ENCODE results near the gene SLC30A2. TPM values are rescaled to one million over a fixed set of nuclear protein-coding genes. Genes with fewer than 3 reads are reported as not detected.
"Not testable (repeated sequence)": the region's sequence is repeated elsewhere in the genome, so short reads cannot be mapped to it uniquely, and the experiment has no call there.

The SLC30A2 gene
- total RNA-seq, 1 experiment from 2014 or later, result 0.35 TPM

DNA sequence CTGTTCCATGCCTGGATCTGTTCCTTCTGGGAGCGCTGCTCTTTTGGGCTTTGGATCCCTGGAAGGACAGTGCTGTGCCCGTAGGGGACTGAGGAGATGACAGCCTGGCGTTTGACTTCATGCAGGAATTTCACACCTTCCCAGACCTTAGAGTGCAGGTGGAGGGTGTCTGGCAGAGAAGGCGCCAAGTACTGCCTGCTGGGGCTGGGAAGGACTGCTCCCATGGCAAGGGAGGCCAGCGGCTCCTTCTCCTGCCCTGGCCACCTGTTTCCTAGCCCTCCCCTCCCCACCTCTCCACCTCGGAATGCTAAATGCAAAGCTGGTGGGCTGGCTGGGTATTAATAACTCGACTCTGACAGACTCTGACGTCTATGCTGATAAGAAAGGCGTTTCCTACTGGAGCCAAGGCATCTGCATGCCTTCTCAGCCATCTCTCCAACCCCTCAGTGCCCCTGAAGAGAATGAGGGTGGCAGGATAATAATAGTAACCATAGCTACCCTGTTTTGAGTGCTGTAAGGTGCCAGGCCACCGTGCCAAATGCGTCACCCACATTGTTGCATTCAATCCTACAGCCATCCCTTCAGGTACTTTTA is 48.3 kb upstream of the SLC30A2 start:
- Histone ChIP-seq H4K8ac (replicated peaks; ENCODE audit: insufficient read length, low read depth, low read length) (no peak overlapping the region), H2BK5ac (ENCODE audit: insufficient read length, low read length) (no peak overlapping the region)

DNA sequence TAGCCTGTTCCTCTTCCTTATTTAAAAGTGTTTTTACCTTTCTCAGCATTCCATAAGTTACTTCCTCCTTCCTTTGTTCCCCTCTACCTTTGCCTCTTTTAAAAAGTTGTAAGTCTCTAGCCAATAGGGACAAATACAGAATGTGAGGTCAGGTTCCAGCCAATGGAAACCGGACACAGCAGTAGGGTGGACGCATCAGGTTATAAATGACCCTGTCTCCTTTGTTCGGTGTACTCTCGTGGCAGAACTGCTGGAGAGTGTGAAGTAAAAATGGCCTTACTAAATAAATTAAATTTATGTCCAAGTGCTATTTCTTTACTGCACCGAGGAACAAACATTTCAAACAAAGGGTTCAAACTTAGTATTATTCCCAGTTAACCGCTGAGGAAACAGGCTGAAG is 47.7 kb upstream of the SLC30A2 start:
- H2BK120ac ChIP-seq (ENCODE audit: low read depth, low read length, poor library complexity, severe bottlenecking); H3K27me3 ChIP-seq (ENCODE audit: insufficient read depth, low read length); H3K27ac Mint-ChIP-seq; DNase-seq; H4K5ac ChIP-seq (ENCODE audit: insufficient read length, low read depth, low read length); H3T11ph ChIP-seq (ENCODE audit: low read length); H3K4ac ChIP-seq (ENCODE audit: low read depth, low read length); H3K9me3 ChIP-seq (ENCODE audit: control insufficient read depth, low read depth, low read length); H3K23ac ChIP-seq (ENCODE audit: insufficient read length, low read depth, low read length); H3K4me3 Mint-ChIP-seq; H3K79me1 ChIP-seq (ENCODE audit: insufficient read depth, low read depth, low read length, poor library complexity, severe bottlenecking); H4K20me1 ChIP-seq (ENCODE audit: control insufficient read depth, insufficient read depth, insufficient read length); H3K9me3 Mint-ChIP-seq; H3K4me1 ChIP-seq (ENCODE audit: insufficient read depth, low read length); H4K8ac ChIP-seq (replicated peaks; ENCODE audit: insufficient read length, low read depth, low read length); H2BK20ac ChIP-seq (ENCODE audit: low read depth, low read length, poor library complexity, severe bottlenecking); H2AFZ ChIP-seq (ENCODE audit: low read length); H3K14ac ChIP-seq (ENCODE audit: insufficient read depth, low read length); H2BK12ac ChIP-seq (ENCODE audit: insufficient read length, low read depth, low read length); H2AK5ac ChIP-seq (ENCODE audit: insufficient read length, low read length); H3K4me2 ChIP-seq (ENCODE audit: insufficient read depth, insufficient read length, low read length); H4K91ac ChIP-seq (ENCODE audit: insufficient read length, low read depth, low read length); H3K36me3 Mint-ChIP-seq (ENCODE audit: insufficient read depth in 1 of 3, low read depth in 3 of 3); H3K27ac ChIP-seq (ENCODE audit: insufficient read length, low read depth, low read length); H3K23me2 ChIP-seq (ENCODE audit: insufficient read length, low read depth, low read length, poor library complexity, severe bottlenecking); H3K18ac ChIP-seq (ENCODE audit: insufficient read length, low read depth, low read length); H2BK15ac ChIP-seq (ENCODE audit: low read depth, low read length); H2BK5ac ChIP-seq (ENCODE audit: insufficient read length, low read length); H3K9ac ChIP-seq (ENCODE audit: extremely low read depth, insufficient read length, low read length); H3K56ac ChIP-seq (ENCODE audit: insufficient read length, low read depth, low read length); H3K79me2 ChIP-seq (ENCODE audit: insufficient read depth, low read length): not testable (repeated sequence)
- Mint-ChIP-seq H3K27me3 (ENCODE audit: low read depth) (peaks cover 21% of the 10 kb centered on the region), H3K4me1 (peaks cover 23 to 36% of the 10 kb centered on the region in 2 experiments)
- WGBS (ENCODE audit: extremely low coverage, insufficient read length, low lambda C conversion rate), result no CpG with 5 or more reads among the region's 6 CpGs

More for the DNA sequence above, 48.3 kb upstream of the SLC30A2 start:
- Histone ChIP-seq H2BK15ac (ENCODE audit: low read depth, low read length) (no peak overlapping the region), H3K79me1 (ENCODE audit: insufficient read depth, low read depth, low read length, poor library complexity, severe bottlenecking) (no peaks in the 10 kb centered on the region), H2AFZ (ENCODE audit: low read length) (no peak overlapping the region), H3K56ac (ENCODE audit: insufficient read length, low read depth, low read length) (no peak overlapping the region), H2AK5ac (ENCODE audit: insufficient read length, low read length) (no peak overlapping the region), H3K27ac (ENCODE audit: insufficient read length, low read depth, low read length) (no peak overlapping the region), H3K79me2 (ENCODE audit: insufficient read depth, low read length) (no peaks in the 10 kb centered on the region), H3K18ac (ENCODE audit: insufficient read length, low read depth, low read length) (no peak overlapping the region), H4K20me1 (ENCODE audit: control insufficient read depth, insufficient read depth, insufficient read length) (no peaks in the 10 kb centered on the region), H3K4ac (ENCODE audit: low read depth, low read length) (no peak overlapping the region), H3K23ac (ENCODE audit: insufficient read length, low read depth, low read length) (no peak overlapping the region), H3K23me2 (ENCODE audit: insufficient read length, low read depth, low read length, poor library complexity, severe bottlenecking) (no peaks in the 10 kb centered on the region), H3T11ph (ENCODE audit: low read length) (no peak overlapping the region), H3K4me1 (ENCODE audit: insufficient read depth, low read length) (peaks cover 6% of the 10 kb centered on the region; the same call in 1 of the 2 replicates), H2BK12ac (ENCODE audit: insufficient read length, low read depth, low read length) (no peak overlapping the region), H4K91ac (ENCODE audit: insufficient read length, low read depth, low read length) (no peak overlapping the region), H3K9ac (ENCODE audit: extremely low read depth, insufficient read length, low read length) (no peak overlapping the region), H2BK120ac (ENCODE audit: low read depth, low read length, poor library complexity, severe bottlenecking) (no peak overlapping the region), H4K5ac (ENCODE audit: insufficient read length, low read depth, low read length) (no peak overlapping the region), H3K4me2 (ENCODE audit: insufficient read depth, insufficient read length, low read length) (no peak overlapping the region), H3K9me3 (ENCODE audit: control insufficient read depth, low read depth, low read length) (no peaks in the 10 kb centered on the region), H2BK20ac (ENCODE audit: low read depth, low read length, poor library complexity, severe bottlenecking) (no peak overlapping the region), H3K14ac (ENCODE audit: insufficient read depth, low read length) (no peak overlapping the region), H3K27me3 (ENCODE audit: insufficient read depth, low read length) (no peaks in the 10 kb centered on the region)
- WGBS (ENCODE audit: extremely low coverage, insufficient read length, low lambda C conversion rate), result no CpG with 5 or more reads among the region's 11 CpGs
- Mint-ChIP-seq H3K27me3 (ENCODE audit: low read depth) (peaks cover 21% of the 10 kb centered on the region), H3K4me1 (peaks cover 23 to 36% of the 10 kb centered on the region in 2 experiments), H3K4me3 (0 out of 5 replicates have a peak overlapping the region, but pooled peaks of 1 of the 2 experiments have one; percentile 45), H3K27ac (no peak overlapping the region), H3K9me3 (peaks cover 0 to 3% of the 10 kb centered on the region in 2 experiments; a peak in 1 of 5 replicates), H3K36me3 (ENCODE audit: insufficient read depth in 1 of 3, low read depth in 3 of 3) (no peaks in the 10 kb centered on the region)
- peak; percentile 67 for DNase-seq
- no peak for TF ChIP-seq CTCF (conservative IDR thresholded peaks at IDR 0.05)
